ENCODE results near the gene GSTM5. TPM values are rescaled to one million over a fixed set of nuclear protein-coding genes. Genes with fewer than 3 reads are reported as not detected.

GSTM5 gene
- total and polyA plus RNA-seq, 2 of the 4 experiments (the other 2 are of a cell fraction) = 0.36 to 1.2 TPM

GRCh38 chr1:109730666-109731065, 18.6 kb downstream of the GSTM5 start:
- ChIA-PET POLR2A (ENCODE audit: unreplicated experiment) (no interaction called here), CTCF (no interaction called here)
- no TSS peak for BruUV-seq (replicated peaks)
- Histone ChIP-seq H3K9ac (ENCODE audit: low read depth, low read length) (no peak overlapping the region), H3K14ac (replicated peaks; ENCODE audit: low read depth, low read length) (no peak overlapping the region), H3K56ac (ENCODE audit: extremely low read depth, insufficient read depth, low read length) (no peak overlapping the region), H3K36me3 (ENCODE audit: control insufficient read depth, insufficient read depth, low read length) (no peaks in the 10 kb centered on the region), H2AK9ac (replicated peaks; ENCODE audit: low read depth, low read length, poor library complexity) (no peak overlapping the region), H2BK15ac (ENCODE audit: low read depth, low read length) (no peak overlapping the region), H4K91ac (ENCODE audit: insufficient read depth, low read depth, low read length) (no peak overlapping the region), H2AK5ac (ENCODE audit: low read depth, low read length) (no peak overlapping the region), H3K9me3 (ENCODE audit: control insufficient read depth, insufficient read depth, low read length) (no peaks in the 10 kb centered on the region; the same call in 1 of the 2 replicates), H4K5ac (ENCODE audit: low read depth, low read length) (no peak overlapping the region), H3K9me1 (ENCODE audit: insufficient read depth, low read length) (no peaks in the 10 kb centered on the region), H4K8ac (ENCODE audit: low read depth in 2 of 2, low read length in 2 of 2) (no peak overlapping the region), H4K20me1 (ENCODE audit: insufficient read depth, low read length) (no peaks in the 10 kb centered on the region), H3K4me1 (ENCODE audit: control insufficient read depth, insufficient read depth, low read length) (no peaks in the 10 kb centered on the region), H3K4ac (ENCODE audit: low read depth, low read length) (no peak overlapping the region), H3K4me2 (ENCODE audit: low read depth, low read length) (no peak overlapping the region), H2BK5ac (ENCODE audit: low read depth, low read length, poor library complexity, severe bottlenecking) (no peak overlapping the region), H2BK120ac (ENCODE audit: low read depth, low read length) (no peak overlapping the region), H3K4me3 (ENCODE audit: insufficient read depth, low read depth, low read length) (no peak overlapping the region), H2BK20ac (ENCODE audit: low read depth, low read length) (no peak overlapping the region), H2AFZ (replicated peaks; ENCODE audit: low read length, poor library complexity) (no peak overlapping the region), H3K27me3 (ENCODE audit: control insufficient read depth, insufficient read depth, low read length) (peaks cover 7% of the 10 kb centered on the region), H3K23ac (ENCODE audit: low read depth, low read length) (no peak overlapping the region), H3K79me1 (ENCODE audit: low read depth in 1 of 2, low read length in 2 of 2) (no peaks in the 10 kb centered on the region), H3K18ac (ENCODE audit: low read depth, low read length) (no peak overlapping the region), H3K27ac (ENCODE audit: insufficient read depth, low read length) (no peak overlapping the region)
- no peak for TF ChIP-seq CEBPB (IDR thresholded peaks at IDR 0.05; ENCODE audit: low read depth, low read length)
- no CpG with 5 or more reads among the region's 6 CpGs for WGBS, 2 experiments (ENCODE audit: extremely low coverage in 2 of 2, insufficient read length in 1 of 2)
- DNase-seq (no peak), ATAC-seq (ENCODE audit: low read depth) (no peak)
- in situ Hi-C loops (cut with MboI; ENCODE audit: low sequenced_read_pairs) (no loop called here), intact Hi-C loops (cut with micrococcal nuclease) (no loop called here), dilution Hi-C loops (cut with HindIII; ENCODE audit: low sequenced_read_pairs, unreplicated experiment) (no loop called here)
